GM12873 (cell line): ENCODE data around the gene ZNF516.

ENCODE experiments used
- CTCF ChIP-seq: IDR thresholded peaks from 2 replicates; pipeline ENCODE4 v1.5.1; 2012; ENCODE audit warnings: low read depth, mild to moderate bottlenecking, moderate library complexity, low read length, control low read depth; ENCODE audit not compliant: insufficient read depth; ENCODE audit errors: missing control alignments

ZNF516 gene

GRCh38 chr18:76458522-76459311 lies 36.3 kb downstream of the ZNF516 start:
- TF ChIP-seq CTCF: no peak

- no peak for TF ChIP-seq CTCF
Measured at GRCh38 chr18:76457957-76458356, 37.1 kb downstream of the ZNF516 start.

- no peak for TF ChIP-seq CTCF
Measured at GRCh38 chr18:76457475-76457874, 37.6 kb downstream of the ZNF516 start.

- TF ChIP-seq CTCF: no peak
Measured at GRCh38 chr18:76456823-76457222, 38.2 kb downstream of the ZNF516 start.

- TF ChIP-seq CTCF: no peak
Measured at GRCh38 chr18:76456018-76456750, 38.9 kb downstream of the ZNF516 start.

- TF ChIP-seq CTCF: no peak
Measured at GRCh38 chr18:76455003-76455676, 39.9 kb downstream of the ZNF516 start.

- TF ChIP-seq CTCF: no peak
Measured at GRCh38 chr18:76454418-76454817, 40.6 kb downstream of the ZNF516 start.
